Epithelial cell of proximal tubule (primary cell): ENCODE data around the gene SLCO2A1. TPM values are rescaled to one million over a fixed set of nuclear protein-coding genes. Genes with fewer than 3 reads are reported as not detected.

Experiments
- DNase-seq: peaks from one replicate; pipeline ENCODE4 v3.0.0-alpha.2; 2011; ENCODE audit warnings: low read depth
- H3K4me3 ChIP-seq: 2 replicates; pipeline ENCODE4 v1.5.1; 2011; ENCODE audit warnings: low read depth, mild to moderate bottlenecking, low read length
- CTCF ChIP-seq: conservative IDR thresholded peaks from 2 replicates; pipeline ENCODE4 v1.5.1; 2012; ENCODE audit warnings: low read depth, mild to moderate bottlenecking, low read length
- total RNA-seq: library from RNA; depleted of rRNA; stranded (reverse); fragments of >200 nt; gene quantifications from 2 replicates; pipeline ENCODE4 v1.2.3, GENCODE V29; 2015

Gene SLCO2A1
- total RNA-seq, 1 donor from 2014 or later = 0.75 TPM

- no peak for TF ChIP-seq CTCF
- H3K4me3 ChIP-seq = no peak overlapping the region
- no peak for DNase-seq
Measured at GRCh38 chr3:133948131-133948810, 81.5 kb downstream of the SLCO2A1 start.

GRCh38 chr3:133945381-133946095 is 84.2 kb downstream of the SLCO2A1 start:
- no peak overlapping the region for H3K4me3 ChIP-seq
- no peak for DNase-seq

GRCh38 chr3:133944641-133945380 is 84.9 kb downstream of the SLCO2A1 start:
- TF ChIP-seq CTCF = no peak
- peak; percentile 27 for DNase-seq
- no peak overlapping the region for H3K4me3 ChIP-seq

More at GRCh38 chr3:133945381-133946095, 84.2 kb downstream of the SLCO2A1 start:
- no peak for TF ChIP-seq CTCF

GRCh38 chr3:133944181-133944580 is 85.5 kb downstream of the SLCO2A1 start:
- no peak overlapping the region for H3K4me3 ChIP-seq
- peak; percentile 52 for DNase-seq
- TF ChIP-seq CTCF = no peak

- TF ChIP-seq CTCF = no peak
- peak; percentile 27 for DNase-seq
- no peak overlapping the region for H3K4me3 ChIP-seq
Measured at GRCh38 chr3:133943639-133944141, 86.0 kb downstream of the SLCO2A1 start.

- no peak for DNase-seq
- no peak for TF ChIP-seq CTCF
- H3K4me3 ChIP-seq = no peak overlapping the region
Measured at GRCh38 chr3:133943031-133943535, 86.6 kb downstream of the SLCO2A1 start.
